ENCODE data around the gene MAP3K3.

DNA sequence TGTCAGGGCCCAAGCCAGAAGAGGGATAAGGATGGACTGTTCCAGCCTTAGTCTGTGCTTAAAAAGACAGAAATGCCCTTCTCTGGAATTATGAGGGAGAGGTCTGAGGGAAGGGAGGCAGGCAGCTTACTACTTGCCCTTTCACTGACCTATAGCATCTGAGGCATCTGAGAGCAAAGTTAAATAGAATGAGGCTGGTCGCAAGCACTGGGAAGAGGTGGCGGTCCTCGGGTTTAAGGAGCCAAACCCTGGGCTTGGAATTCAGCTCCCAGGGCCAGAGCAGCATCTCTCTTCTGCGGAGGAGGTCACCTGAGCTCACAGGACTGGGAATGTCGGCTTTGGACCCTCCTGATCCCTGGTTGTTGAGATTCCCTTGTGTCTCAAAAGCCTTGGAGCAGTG, 80.8 kb downstream of the MAP3K3 start:
- TF ChIP-seq, protein P1, sequence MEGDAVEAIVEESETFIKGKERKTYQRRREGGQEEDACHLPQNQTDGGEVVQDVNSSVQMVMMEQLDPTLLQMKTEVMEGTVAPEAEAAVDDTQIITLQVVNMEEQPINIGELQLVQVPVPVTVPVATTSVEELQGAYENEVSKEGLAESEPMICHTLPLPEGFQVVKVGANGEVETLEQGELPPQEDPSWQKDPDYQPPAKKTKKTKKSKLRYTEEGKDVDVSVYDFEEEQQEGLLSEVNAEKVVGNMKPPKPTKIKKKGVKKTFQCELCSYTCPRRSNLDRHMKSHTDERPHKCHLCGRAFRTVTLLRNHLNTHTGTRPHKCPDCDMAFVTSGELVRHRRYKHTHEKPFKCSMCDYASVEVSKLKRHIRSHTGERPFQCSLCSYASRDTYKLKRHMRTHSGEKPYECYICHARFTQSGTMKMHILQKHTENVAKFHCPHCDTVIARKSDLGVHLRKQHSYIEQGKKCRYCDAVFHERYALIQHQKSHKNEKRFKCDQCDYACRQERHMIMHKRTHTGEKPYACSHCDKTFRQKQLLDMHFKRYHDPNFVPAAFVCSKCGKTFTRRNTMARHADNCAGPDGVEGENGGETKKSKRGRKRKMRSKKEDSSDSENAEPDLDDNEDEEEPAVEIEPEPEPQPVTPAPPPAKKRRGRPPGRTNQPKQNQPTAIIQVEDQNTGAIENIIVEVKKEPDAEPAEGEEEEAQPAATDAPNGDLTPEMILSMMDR (IDR thresholded peaks at IDR 0.05; ENCODE audit: insufficient read depth, low read length, poor library complexity, severe bottlenecking): no peak
- no peak for TF ChIP-seq EZH2phosphoT487 (conservative IDR thresholded peaks at IDR 0.05; ENCODE audit: low read length)
